ENCODE measurements around the gene TSHZ3.

The TSHZ3 gene

DNA sequence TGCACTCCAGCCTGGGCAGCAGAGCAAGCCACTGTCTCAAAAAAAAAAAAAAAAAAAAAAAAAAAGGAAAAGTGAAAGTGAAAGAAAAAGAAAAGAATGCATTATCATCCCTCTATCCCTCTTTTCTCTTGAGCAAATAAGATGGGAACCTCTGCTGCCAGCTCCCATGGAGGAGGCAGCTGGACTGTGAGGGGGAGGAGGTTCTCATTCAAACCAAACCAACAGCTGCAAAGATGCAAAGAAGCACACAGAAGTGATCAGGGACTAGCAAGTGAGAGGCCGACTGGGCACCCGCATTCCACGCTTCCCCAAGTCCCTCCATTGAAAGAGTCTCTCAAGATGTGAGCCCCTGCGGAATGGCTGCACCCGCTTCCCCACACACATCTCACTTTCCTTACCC lies 63.5 kb downstream of the TSHZ3 start:
- DNase-seq = no peak

DNA sequence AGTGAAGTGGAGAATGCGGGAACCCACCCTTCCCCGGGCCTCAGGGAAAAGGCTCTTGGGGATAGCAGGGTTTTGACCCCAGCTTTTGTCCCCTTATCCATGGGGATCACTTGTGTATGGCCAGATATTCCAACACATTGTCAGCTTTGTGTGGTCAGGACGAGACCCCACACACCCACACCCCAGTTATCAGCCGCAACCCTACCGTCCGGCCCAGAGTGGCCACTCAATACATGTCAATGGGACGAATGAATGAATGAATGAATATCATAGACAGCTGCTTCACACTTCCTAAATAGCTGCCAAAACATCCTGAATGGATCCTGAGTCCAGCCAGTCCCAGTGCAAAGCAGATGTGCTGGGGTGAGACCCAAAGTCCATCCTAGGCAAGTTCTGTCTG lies 64.6 kb downstream of the TSHZ3 start:
- DNase-seq = no peak

DNA sequence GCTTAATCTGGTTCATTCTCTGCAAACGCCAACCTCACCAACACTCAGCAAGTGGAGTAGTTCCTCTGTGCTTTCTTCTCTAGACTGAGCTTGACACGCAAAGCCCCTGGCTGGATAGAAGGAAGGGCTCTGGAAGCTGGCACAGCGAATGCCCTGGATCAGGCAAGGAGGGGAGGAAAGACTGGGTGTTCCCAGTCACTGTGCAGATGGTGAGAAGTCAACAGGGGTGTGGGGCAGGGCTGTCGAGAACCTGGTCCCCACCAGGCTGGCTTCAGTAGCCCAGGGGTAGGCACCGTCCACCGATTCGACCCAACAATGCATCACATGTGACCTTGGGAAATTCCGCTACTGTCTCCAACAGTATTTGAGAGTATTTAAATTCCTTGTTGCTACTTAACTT lies 65.5 kb downstream of the TSHZ3 start:
- DNase-seq = no peak

DNA sequence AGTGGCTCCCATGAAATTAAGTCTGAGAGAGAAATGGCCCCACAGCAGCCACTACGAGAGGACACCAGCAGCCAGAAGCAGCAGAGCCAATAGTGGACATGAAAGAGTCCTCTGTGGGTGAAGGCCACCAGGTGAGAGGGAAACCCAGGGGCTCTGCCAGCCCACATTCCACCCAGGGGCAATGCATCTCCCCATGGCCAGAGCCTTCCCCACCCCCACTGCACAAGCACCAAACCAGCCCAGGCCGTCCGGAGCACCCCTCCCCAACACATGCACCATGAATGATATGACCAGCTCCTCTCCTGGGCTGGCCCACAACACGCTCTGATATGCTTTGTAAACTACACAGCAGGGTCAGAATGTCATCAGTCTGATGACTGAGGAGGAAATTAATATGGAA lies 66.9 kb downstream of the TSHZ3 start:
- DNase-seq = no peak

DNA sequence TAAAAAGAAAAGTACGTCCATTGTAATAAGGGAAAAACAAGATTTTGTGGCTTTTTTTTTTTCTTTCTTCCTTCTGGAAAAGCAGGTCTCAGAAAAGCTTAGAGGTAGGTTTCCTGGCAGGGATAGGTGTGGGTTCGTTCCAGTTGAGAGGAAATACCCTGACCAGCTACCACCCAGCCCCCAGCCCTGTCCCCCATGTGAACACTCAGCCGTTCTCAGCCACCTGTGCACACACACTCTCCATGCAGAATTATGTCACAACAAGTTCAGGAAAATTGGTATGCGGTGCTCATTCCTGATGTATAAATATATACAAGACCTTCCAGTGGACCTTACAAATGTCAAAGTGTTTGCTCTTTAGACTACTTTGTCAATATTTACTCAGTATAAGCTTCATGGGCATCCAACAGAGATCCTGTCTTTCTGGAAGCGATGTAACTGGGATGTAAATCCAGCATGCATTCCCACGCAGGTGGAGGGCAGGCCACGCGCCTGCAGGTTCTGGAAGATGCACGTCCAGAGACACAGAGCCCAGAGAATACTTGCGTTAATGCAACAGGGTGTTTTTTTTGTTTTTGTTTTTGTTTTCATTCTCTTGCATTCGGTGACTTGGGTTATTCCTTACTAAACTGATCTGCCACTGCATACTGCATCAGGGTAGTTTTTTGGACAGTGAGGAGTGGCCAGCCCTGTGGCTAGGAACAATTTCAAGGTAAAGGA lies 68.8 kb downstream of the TSHZ3 start:
- DNase-seq = no peak

DNA sequence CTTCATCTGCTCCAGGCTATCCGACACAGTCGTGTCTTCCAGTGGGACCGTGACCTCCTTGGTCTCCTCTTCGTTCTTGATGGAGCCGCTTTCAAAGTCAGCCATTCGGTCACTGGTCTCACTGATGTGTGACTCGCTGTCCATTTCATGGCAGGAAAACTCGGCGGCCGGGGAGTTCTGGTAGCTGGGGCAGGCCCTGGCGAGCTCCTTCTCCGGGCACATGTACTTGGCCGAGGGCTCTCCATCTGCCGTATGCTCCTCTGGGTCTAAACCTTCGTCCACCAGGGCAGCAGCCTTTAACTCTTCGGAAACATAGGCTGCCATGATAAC lies 69.8 kb downstream of the TSHZ3 start:
- DNase-seq = no peak

DNA sequence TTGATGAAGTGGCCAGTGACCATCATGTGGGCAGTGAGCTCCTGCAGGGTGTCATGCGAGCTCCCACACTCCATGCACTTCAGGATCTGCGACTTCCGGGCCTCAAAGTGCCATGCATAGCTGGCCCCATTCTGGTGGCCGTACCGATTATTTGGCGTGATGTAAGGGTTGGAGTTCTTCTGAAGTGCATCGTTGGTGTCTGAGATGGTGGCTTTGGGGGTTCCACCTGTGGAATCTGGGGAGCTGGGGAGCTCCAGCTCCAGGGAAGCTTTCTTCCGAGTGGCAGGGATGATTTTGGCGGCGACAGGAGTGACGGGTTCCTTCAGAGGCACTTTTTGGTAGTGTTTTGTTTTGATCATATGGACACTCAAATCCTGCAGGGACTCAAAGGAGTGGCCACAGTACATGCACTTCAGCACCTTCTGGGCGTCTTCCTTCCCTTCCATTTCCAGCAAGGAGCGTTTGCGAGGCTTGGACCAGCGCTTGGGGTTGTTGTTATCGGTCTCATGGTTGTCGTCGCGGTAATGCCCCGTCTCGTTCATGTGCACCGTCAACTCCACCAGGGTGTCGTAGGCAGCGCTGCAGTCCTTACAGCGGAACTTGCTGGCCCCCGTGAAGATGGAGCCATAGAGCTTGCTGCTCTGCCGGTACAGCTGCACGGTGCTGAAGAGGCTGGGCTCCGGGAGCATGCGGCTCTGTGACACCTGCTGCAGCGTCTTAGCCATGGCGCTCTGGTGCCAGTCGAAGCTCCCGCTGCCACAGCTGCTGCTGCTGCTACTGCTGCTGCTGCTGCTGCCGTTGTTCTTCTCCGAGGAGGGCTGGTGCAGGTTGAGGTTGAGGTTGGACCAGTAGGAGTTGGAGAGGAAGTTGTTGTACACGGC lies 70.4 kb downstream of the TSHZ3 start:
- DNase-seq = no peak

DNA sequence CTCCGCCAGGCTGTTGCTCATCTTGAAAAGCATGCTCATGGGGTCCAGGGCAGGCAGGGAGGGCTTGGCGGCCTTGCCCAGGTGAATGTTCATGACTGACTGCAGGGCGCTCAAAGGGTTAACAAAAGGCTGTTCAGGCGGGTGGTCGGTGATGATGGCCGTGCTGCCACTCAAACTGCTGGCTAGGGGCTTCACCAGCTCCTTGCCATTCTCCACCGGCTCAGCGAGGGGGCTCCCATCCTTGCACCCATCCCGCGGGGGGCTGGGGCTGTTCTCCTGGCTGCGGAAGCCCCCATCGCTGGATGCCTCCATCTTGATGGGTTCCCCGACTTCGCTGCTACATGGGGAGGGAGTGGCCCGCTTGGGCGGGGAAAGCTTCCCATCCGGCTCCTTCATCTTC lies 71.7 kb downstream of the TSHZ3 start:
- DNase-seq = no peak

DNA sequence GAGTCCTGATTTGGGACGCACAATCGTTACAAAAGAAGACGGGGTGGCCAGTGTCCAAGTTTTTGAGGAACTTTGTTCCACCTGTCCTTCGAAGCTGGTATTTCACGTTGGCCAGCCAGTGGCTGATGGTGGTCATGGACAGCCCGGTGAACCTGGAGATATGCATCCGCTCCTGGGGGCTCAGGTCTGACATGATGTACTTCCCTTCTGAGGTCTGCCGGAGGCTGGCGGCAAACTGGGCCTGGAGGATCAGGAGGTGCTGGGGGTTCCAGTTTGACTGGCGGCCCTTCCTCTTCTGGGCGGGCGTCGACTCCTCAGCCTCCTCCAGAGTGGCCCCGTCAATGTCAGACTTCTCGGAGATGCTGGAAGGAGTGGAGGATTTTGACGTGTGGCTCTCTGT lies 72.4 kb downstream of the TSHZ3 start:
- DNase-seq = no peak

DNA sequence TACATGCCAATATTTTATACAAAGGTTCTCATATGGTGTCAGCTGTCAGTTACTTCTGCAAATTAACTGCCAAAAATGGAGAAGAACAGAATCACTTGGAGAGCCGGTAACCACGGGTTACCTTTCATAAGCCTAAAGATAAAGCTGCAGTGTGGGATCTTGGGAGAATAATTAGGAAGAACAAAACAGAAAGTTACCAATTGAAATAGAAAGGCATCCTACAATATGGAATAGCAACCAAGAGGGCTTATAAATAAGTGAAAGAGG lies 74.2 kb downstream of the TSHZ3 start:
- DNase-seq = no peak

DNA sequence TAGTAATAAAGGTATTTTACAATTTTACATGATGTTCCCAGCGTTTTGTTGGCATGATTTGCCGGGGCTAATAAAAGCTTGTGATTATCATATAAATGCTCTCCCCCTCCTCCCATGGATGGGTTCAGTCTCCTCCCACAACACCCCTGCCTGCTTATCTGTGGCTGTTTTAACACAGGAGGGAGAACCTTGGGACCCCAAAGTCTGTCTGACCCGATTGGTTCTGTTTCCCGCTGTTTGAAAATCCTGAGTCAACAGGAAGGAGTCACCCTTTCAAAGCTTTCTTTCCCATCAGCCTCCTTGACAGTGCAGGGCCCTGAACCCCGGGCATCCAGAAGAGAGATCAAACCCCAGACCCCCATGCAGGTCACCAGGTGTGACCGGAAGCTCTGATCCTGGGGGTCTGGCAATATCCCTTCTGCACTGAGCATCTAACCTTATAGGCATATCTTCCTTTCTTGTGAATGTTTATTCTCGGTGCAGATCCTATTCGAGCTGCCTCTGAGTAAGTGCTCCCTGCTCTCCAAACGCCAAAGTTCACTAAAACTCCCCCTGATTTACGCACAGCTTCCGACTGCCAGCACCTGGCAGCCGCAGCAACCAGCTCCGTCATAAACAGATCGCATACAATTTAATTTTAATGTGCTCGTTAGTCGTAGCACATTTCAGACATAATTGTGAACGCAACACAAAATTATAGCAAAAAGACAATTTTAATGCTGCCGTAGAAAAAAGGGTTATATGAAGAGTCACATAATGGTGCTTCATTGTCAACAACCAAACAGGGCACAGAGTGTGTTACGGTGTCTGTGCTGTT lies 74.8 kb downstream of the TSHZ3 start:
- DNase-seq = no peak

DNA sequence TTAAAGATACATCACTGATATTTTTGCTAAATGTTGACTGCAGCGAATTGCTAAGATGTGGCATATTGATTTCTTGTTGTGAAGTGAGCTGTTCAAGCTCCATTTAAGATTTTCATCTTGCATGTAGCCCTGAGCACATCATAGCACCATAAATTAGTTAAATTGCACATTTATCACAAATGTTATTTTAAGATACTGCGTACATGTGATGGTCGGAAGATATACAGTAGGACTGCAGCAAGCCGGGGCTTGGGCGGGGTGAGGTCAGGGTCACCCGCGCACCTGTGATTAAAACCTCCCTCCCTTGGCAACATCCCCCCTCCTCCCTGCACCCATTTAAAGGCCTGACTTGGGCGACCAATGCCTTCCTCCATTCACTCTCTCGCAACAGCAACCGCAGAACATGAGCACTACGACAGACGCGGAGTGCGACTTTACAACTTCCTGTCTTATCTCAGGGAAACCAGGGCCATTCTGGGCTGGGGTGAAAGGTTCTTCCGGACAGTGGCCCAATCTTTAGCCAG lies 76.6 kb downstream of the TSHZ3 start:
- no peak for DNase-seq

DNA sequence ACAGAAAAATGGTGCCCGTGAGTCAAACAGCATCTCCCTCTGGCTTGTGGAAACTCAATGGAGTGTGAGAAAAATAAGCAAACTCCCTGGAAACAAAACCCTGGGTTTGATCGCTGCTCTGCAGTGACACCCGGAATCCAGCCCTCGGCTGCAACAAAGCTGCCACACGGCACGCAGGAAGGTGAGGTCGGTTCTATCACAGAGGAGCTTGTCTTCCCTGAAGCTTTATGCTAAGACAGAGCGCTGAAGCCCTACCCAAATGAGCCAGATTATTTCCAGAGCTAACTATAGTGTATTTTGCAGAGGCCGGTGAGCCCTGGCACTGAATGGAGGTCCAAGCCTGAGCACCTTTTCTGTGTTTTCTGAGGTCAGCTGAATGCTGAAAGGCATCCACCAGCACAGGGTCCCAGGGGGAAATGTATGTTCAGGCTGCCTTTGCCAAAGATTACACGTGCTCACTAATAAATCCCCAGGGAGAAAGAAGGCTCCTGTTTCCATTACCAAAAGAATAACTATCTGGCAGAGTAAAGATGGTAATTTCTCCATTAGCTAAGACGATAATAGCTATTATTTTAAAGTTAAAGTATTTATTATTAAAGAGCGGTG lies 77.8 kb downstream of the TSHZ3 start:
- DNase-seq = no peak

DNA sequence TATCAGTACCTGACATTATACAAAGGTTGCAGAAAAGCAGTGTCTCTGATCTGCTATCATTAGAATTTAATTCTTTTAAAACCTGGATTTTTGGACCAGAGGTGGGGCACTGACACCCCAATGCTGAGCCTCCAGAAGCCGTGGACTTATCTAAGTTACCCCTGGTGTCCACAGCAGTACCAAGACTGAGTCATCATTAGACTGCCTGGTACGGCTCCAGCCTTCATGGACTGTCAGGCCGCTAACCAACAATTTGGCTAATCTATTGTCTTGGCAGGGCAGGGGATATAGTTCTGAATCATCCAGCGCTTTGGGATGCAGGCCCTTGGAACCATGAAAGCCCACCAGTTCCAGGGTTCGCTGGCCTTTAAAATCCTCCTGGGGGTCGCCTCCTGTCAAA lies 78.3 kb downstream of the TSHZ3 start:
- DNase-seq = no peak

DNA sequence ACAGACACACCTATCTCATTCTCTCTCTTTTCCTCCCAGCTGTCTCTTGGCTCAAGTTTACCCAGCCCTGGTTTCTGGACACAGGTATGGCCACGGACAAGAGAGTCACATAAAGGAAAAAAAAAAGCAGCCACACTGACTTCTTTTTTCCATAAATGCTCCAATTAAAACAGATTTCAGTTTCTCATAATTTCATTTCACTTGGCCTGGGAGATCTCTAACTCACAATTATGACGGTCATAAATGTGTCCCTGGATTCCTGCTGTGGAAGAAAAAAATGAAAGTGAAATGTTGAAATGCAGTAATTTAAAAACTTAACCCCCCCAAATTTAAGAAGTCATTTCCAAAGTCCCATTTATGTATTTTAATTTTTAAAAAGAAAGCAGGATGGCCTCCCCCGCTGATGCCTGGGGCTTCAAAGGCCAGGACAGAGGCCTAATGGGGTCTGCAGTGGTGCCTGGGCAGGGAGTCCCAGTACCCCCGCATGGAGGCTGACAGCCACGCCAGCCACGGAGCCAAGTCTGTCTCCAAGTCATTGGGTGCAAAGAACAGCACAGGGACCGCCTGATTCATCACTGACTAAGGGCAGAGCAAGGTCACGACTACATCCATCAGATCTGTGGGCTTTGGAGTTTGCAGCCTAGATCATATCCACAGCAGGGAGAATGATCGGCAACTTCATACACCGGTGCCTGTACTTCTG lies 79.7 kb downstream of the TSHZ3 start:
- no peak for DNase-seq

DNA sequence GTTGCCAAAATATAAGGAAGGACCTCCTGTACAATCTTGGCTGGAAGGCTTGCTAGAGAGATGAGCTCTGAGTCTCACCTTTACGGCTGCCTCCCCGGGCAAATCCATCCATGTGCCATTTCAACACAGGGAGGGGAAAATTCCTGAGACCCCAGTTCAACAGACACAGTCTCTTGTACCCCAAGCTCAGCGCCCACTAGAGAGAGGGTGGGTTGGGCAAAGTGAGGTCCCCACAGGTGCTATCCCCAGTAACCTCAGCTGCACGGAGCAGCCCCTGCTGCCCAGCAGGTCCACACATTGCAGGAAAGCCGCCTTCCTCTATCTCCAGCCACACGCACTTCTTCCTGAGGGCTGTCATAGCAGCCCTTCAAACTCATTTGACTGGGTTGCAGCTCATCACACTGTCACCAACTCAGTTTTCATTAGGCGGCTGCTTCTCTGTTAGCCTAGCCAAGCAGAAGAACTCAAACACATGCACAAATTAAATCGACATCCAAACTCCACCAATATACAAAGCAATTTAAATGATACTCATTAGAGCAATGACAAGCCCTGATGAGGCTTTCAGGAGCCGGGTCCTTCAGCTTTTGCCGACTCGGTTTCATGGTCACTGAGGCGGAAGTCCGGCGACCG lies 80.4 kb downstream of the TSHZ3 start:
- no peak for DNase-seq

DNA sequence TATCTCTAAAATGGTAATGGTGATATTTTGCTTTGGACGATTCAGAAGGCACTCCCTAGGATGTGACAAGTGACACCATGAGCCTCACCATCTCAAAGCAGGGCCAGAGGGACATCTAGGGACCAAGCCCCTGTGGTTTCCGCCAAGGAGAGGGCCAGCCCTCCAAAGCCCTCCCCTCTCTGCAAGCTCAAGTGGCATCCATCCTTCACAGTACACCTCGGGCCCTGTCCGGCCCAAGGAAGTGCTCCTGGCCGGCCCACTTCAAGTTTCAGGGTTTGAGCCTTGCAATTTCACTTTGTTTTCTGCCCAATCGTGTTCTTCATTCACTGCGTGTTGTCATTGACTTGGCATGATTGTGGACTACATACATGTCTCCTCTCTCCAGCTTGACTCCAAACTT lies 82.5 kb downstream of the TSHZ3 start:
- no peak for DNase-seq

DNA sequence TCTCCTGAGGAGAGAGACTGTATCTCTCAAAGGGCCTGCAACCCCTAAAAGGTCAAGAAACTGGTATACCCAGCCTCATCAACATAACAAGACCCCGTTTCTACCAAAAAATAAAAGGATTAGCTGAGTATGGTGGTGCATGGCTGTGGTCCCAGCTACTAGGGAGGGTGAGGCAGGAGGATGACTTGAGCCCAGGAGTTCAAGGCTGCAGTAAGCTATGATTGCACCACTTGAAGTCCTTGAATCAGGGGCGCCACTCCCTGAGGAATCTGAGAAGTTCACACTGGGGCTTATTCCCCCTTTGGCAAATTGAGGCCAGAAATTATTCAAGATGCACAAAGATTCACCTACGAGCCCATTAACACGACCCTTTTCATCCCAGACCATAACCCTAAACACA lies 83.0 kb downstream of the TSHZ3 start:
- no peak for DNase-seq

DNA sequence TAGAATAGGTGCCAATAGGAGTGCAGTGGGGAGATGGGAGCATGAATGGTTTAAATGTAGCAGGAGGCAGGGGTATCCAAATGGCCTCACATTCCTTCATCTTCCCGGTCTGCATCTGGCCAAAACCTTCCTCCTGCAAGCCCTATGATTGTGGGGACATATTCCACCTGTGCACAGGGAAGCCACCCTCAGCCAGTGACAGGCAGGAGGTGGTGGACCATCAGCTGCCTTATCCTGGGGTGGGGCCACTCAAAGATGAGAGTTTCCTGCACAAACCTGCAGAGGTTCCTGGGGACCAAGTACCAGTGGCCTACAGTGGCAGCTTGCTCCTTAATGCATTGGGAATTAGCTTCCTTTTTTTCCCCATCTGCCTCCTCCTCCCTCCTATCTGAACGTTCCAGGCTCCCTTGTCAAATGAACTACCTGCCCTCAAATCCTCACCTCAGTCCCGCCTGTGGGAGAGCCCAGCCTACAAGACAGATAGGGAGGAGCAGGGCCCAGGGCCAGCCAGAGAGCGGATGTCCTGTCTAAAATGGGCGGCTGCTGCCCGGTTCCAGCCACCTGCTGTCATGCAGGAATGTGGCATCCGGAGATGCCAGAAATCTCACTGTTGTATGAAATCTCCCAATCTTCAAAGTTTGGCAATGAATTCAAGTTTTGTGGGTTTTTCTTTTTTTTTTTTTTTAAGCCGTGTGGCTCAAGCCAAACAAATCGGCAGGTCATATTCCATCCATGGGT lies 85.0 kb downstream of the TSHZ3 start:
- no peak for DNase-seq

DNA sequence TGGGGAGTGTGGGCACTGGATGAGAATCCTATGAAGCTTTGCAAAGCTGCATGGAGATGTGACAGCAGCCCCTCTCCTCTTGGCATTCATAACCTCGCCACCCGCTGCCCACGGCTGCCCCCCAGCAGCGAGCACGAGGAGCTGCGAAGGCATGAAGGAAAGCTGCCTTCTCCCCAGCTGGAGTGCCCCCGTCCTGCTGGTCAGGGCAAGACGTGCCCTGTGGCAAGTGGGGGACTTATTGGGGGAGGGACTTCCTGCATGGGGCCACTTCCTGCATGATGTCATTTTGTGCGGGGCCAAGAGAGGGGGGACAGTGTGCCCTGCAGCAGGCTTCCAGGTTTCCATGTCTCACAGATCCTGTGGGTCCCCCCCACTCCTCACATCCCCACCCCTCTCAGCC lies 85.9 kb downstream of the TSHZ3 start:
- no peak for DNase-seq

DNA sequence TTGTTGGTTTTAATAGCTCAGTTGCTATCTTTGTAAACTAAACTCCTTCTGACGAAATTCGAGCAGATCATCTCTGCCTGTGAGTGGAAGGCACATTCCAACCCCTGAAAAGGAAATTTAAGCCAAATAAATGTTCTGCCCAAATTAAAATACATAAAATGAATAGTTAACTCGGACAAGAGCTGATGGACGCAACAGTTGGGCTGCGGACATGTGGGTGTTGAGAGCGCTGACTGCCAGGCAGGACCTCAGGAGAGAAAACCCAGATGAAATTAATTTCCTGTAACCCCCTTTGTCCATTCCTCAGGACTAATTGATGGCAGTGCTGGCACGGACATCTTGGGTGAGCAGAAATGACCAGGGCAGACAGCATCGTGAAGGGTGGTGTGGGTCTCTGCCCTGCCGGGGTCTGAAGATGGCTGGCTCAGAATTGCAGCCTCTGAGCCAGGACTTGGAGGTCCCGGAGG lies 86.5 kb downstream of the TSHZ3 start:
- DNase-seq = no peak
